ENCODE results near the gene TYW1B.
"Not testable (repeated sequence)": the region's sequence is repeated elsewhere in the genome, so short reads cannot be mapped to it uniquely, and the experiment has no call there.

Gene TYW1B

GRCh38 chr7:72536038-72536437 is 292.0 kb downstream of the TYW1B start:
- DNase-seq (ENCODE audit: low read depth); H3K4me3 ChIP-seq (ENCODE audit: low read depth, low read length): not testable (repeated sequence)

GRCh38 chr7:72531048-72531447 is 297.0 kb downstream of the TYW1B start:
- not testable (repeated sequence) for H3K4me3 ChIP-seq (ENCODE audit: low read depth, low read length); DNase-seq (ENCODE audit: low read depth)

Data from skeletal muscle cell (primary cell).